HG02798 (cell line): Measurements from ENCODE around the gene MPV17L.
"Not testable (repeated sequence)": the region's sequence is repeated elsewhere in the genome, so short reads cannot be mapped to it uniquely, and the experiment has no call there.

ENCODE experiments used
- ATAC-seq: cut with Tn5 transposase; IDR thresholded peaks from one replicate; pipeline ENCODE4 v1.9.1; 2021; ENCODE audit warnings: mild to moderate bottlenecking; ENCODE audit not compliant: unreplicated experiment, poor library complexity

Gene MPV17L

DNA sequence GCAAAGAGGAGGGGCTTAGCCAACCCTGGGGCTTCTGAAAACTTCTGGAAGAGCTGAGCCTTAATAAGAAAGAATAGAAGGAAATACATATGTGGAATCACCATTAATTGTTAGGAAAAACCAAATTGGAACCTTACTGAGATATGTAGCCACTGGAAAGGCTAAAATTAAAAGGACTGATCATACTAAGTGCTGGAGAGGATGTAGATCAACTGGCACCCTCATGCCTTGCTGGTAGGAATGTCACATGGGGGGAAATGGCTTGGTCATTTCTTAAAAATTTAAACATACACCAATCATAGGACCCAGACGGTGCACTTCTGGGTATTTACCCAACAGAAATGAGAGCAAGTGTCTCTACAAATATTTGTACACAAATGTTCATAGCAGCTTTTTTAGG, 49.9 kb downstream of the MPV17L start:
- ATAC-seq, result no peak

DNA sequence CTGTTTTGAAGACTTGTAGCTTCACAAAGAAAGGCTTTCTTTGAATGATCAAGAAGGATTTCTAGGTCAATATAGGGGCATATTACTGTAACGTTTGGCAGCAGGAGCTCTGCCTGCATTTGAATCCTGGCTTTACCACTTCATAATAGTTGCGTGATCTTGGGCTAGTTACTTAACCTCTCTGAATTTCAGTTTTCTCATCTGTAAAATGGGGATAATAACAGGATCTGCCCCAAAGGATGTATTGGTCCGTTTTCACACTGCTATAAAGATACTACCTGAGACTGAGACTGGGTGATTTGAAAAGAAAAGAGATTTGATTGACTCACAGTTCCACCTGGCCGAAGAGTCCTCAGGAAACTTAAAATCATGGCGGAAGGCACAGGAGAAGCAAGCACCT, 51.3 kb downstream of the MPV17L start:
- no peak for ATAC-seq

DNA sequence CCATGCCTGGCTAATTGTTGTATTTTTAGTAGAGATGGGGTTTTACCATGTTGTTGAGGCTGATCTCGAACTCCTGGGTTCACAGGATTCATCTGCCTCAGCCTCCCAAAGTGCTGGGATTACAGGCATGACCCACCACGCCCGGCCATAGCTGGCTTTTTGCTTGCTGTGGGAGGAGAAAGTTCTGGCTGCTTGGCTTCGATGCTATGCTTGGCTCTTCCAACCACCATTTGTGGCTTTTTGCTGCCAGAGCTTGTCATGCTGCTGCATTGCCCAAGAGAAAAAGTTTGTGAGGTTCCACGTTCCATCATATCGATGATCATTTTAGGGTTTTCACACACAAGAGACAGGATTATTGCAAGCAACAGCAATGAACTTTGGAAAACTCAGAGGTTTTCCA, 55.1 kb downstream of the MPV17L start:
- no peak for ATAC-seq

DNA sequence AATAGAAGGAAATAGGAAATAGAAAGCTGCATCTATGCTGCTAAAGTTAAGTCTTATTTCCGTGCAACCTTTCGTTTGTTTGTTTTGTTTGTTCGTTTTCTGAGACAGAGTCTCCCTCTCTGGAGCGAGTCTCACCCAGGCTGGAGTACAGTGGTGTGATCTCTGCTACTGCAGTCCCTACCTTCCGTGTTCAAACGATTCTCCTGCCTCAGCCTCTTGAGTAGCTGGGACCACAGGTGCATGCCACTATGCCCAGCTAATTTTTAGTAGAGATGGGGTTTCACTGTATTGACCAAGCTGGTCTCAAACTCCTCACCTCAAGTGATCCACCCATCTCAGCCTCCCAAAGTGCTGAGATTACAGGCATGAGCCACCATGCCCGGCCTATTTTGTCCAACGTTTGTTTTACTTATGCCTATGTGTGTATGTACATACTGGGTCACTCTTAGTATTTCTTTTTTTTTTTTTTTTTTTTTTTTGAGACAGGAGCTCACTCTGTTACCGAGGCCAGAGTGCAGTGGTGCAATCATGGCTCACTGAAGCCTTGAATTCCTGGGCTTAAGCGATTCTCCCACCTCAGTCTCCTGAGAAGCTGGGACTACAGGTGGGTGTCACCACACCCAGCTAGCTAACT, 55.7 kb downstream of the MPV17L start:
- no peak for ATAC-seq

DNA sequence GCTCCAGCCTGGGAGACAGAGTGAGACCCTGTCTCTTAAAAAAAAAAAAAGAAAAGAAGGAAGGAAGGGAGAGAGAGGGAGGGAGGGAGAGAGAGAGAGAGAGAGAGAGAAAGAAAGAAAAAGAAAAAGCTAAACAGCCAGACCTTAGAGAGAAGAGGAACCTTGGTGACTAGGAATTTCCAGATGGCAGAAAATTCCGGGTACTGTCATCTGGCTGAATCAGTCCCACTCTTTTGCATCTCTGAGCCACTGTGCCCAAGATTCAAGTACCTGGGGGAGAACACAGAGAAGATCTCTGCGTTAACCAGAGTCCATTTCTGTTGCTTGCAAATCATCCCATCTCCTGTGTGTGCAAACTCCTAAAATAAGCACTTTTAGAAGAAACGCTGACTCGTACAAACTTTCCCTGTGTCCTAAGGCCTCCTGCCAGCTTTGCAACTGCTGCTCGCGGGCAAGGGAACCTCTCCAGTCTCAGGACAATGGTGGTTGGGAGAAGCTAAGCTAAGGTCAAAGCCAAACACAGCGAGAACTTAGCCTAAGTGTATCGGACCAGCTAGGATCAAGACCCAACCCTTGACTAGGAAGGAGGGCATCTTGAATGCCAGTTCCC, 56.8 kb downstream of the MPV17L start:
- ATAC-seq, result no peak

DNA sequence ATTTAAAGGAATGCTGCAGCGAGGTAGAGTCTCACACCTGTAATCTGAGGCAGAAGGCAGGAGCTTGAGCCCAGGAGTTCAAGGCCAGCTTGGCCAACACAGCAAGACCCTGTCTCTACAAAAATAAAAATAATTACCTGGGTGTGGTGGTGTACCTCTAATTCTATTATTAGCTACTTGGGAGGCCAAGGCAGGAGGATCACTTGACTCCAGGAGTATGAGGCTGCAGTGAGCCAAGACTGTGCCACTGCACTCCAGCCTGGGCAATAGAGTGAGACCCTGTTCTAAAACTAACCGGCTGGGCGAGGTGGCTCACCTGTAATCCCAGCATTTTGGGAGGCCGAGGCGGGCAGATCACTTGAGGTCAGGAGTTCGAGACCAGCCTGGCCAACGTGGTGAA, 57.7 kb downstream of the MPV17L start:
- ATAC-seq, result not testable (repeated sequence)

DNA sequence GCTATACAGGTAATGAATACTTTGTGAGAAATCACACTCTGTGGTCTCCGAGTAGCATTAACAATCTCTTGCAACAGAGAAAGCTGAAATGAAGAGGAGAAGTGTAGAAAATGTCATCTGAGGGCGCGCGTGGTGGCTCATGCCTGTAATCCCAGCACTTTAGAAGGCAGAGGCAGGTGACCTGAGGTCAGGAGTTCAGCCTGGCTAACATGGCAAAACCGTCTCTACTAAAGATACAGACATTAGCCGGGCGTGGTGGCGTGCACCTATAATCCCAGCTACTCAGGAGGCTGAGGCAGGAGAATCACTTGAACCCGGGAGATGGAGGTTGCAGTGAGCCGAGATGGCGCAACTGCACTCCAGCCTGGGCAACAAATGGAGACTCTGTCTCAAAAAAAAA, 59.4 kb downstream of the MPV17L start:
- not testable (repeated sequence) for ATAC-seq

DNA sequence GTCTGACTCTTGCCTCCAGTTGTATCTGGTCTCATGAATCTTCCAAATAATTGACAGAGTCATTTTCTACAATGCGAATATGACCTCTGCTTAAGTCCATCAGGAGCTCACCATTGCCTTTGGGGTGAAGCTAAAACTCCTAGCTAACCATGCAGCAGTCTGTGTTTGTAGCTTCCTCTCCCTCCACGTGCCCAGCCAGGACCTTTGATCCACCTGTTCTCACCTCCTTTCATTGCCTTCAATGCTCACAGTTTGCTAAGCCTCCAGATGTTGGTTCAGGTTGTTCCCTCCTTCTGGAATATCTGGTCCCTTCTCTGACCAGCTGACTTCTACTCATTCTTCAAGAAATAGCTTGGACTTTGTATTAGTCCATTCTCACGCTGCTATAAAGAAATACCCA, 61.8 kb downstream of the MPV17L start:
- ATAC-seq, result no peak

DNA sequence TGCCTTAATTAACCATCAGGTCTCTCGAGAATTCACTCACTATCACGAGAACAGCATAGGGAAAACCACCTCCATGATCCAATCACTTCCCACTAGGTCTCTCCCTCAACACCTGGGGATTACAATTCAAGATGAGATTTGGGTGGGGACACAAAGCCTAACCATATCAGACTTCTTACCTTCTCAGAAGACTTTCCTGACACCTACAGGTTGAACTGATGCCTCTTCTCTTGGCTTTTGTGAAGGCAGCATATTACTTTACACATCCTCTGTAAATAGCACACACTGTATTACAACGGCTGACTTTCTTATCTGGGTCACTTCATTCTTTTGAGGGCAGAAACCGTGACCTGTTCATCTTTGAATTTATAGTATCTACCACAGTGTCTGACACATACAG, 62.4 kb downstream of the MPV17L start:
- no peak for ATAC-seq

DNA sequence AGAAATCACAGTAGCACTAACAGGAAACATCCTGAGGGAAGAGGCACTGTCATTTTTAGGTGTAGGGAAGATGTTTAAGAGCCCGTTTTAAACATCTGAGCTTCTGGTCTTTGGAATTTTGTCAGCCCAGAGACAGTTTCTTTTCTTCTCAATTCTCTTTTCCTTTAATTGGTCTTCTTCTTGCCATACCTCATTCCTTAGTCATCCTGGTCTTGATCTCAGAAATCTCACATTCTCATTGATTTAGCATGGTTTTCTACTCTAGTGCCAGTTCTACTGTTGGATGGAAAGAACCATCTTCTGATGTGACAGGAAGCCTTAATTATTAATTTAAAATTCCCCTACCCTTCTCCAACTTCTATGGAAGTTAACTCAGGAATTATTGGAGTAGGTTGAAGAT, 64.2 kb downstream of the MPV17L start:
- ATAC-seq, result no peak

DNA sequence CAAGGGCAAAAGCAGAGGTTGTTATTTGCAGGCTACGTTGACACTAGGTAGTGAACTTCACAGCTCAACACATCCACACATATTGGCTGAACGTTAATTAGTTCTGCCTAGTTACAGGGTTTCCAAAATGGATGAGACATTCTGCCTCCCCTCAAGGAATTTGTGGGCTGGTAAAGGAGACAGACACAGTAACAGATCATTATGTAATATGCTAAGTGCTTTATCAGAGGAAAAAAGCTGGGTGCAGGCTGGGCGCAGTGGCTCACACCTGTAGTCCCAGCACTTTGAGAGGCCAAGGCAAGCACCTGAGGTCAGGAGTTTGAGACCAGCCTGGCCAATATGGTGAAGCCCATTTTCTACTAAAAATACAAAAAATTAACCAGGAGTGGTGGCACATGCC, 65.0 kb downstream of the MPV17L start:
- ATAC-seq, result no peak

DNA sequence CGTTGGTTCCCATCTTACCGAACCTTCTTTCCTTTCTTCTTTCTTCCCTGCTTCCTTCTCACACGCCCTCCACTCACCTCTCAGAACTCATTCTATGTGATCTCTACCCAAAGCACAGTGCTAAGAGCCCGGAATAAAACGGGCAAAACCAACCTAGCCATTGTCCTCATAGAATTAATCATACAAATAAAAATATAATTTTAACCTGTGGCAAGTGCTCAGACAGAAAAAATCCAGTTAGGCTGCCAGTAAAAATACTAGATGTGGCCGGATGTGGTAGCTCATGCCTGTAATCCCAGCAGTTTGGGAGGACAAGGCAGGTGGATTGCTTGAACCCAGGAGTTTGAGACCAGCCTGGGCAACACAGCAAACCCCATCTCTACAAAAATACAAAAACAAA, 65.8 kb downstream of the MPV17L start:
- ATAC-seq, result no peak
